Tibial artery (tissue), 4 donors: ENCODE data around the gene ZNF502.

Experiments used
- DNase-seq, 2 donors: peaks; one replicate each; pipeline ENCODE4 v3.0.0-alpha.2; 2019
- H3K27ac ChIP-seq, 2 donors: fragments of 200-600 bp; sonication (generic) in 1 of 2; 1 replicate in 1 of 2; 2 replicates in 1 of 2; pipeline ENCODE4 v1.5.1; 2018 to 2019; ENCODE audit warnings: mild to moderate bottlenecking in 1 of 2
- H3K27me3 ChIP-seq, 2 donors: fragments of 200-600 bp; sonication (generic) in 1 of 2; one replicate each; pipeline versions ENCODE4 v1.5.1 to v1.6.0; 2016 to 2019
- H3K36me3 ChIP-seq, 3 donors: fragments of 200-600 bp; sonication (generic) in 2 of 3; one replicate each; pipeline ENCODE4 v1.5.1; 2016 to 2019; ENCODE audit warnings: mild to moderate bottlenecking in 2 of 3
- H3K4me1 ChIP-seq, 4 donors: fragments of 200-600 bp; sonication (generic) in 2 of 4; 1 replicate in 3 of 4; 2 replicates in 1 of 4; pipeline ENCODE4 v1.5.1; 2016 to 2019
- H3K4me3 ChIP-seq, 2 donors: fragments of 200-600 bp; sonication (generic) in 1 of 2; 1 replicate in 1 of 2; 2 replicates in 1 of 2; pipeline ENCODE4 v1.5.1; 2018 to 2019; ENCODE audit warnings: mild to moderate bottlenecking in 2 of 2
- H3K9me3 ChIP-seq, 3 donors: fragments of 200-600 bp; sonication (generic) in 1 of 3; one replicate each; pipeline ENCODE4 v1.5.1; 2016 to 2019
- intact Hi-C: fragments of 100-400 bp; cut with DNase I; formaldehyde crosslinking; loops from one replicate; pipeline ENCODE4 v1.15.0; 2023; ENCODE audit warnings: low total_unique reads
- TF ChIP-seq, protein P1 (sequence below), 2 experiments: fragments of 200-600 bp in 1 of 2; fragments of 450-650 bp in 1 of 2; IDR thresholded peaks; one replicate each; pipeline ENCODE4 v1.5.1; 2017 to 2019; ENCODE audit warnings: antibody characterized with exemption in 2 of 2, mild to moderate bottlenecking in 1 of 2, moderate library complexity in 1 of 2

Gene ZNF502

DNA sequence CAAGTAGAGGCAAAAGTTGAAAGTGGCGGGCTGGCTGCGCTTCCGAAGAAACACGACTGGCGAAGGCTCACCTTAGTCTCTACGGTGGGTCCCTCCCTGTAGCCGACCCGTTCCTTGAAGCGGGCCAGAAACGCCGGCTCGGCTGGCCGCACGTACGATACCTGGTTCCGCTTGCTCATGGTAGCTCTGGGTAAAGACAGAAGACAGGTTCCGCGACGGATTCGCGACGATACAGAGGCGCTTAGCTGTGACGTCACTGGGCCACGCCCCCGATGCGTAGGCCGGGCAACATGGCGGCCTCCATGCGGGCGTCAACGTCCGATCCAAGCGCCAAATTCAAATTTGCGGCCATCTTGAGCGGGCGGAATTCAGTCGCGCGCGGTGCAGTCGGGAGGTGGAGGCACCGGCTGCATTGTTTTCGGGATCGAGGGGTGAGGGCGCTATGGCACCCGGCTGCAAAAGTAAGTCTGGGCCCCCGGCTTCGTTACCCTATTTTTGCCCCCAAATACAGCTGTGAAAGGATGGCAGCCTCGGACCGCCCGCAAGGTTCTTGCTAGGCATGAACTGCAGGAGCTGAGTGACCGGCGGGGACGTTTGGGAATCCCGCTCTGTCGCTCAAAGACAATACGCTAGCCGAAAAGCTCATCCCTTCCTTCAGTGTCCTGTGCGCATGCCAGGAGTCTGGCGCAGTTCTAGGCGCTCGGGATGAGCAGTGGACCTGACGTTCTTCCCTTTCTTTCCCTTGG, 49.1 kb downstream of the ZNF502 start, which contains the start of the genes KIAA1143 and KIF15:
KIAA1143 (minus strand) TSS at position 196 of the 746 bp plus-strand sequence; CDS start at position 179, 17 bp downstream.
KIF15 (plus strand) TSS at position 371 of the 746 bp plus-strand sequence; CDS start at position 443, 72 bp downstream.
- Histone ChIP-seq H3K27ac (peak within 1 kb of the TSS; percentile 80), H3K27me3 (no peaks in the 10 kb centered on the region), H3K4me1 (peaks cover 0 to 19% (median 12%) of the 10 kb centered on the region in 4 donors), H3K4me3 (peak within 1 kb of the TSS; percentile 83 to 94), H3K9me3 (peaks cover 0 to 4% (median 0%) of the 10 kb centered on the region in 3 donors), H3K36me3 (peaks cover under 1 to 21% (median 15%) of the 10 kb centered on the region in 3 donors)
- intact Hi-C loops: loop anchor here (5.0 kb wide), 2 partner anchors 49 to 216 kb away; partner anchors contain the start of genes EXOSC7, ZDHHC3 and ZNF502
- TF ChIP-seq, protein P1, sequence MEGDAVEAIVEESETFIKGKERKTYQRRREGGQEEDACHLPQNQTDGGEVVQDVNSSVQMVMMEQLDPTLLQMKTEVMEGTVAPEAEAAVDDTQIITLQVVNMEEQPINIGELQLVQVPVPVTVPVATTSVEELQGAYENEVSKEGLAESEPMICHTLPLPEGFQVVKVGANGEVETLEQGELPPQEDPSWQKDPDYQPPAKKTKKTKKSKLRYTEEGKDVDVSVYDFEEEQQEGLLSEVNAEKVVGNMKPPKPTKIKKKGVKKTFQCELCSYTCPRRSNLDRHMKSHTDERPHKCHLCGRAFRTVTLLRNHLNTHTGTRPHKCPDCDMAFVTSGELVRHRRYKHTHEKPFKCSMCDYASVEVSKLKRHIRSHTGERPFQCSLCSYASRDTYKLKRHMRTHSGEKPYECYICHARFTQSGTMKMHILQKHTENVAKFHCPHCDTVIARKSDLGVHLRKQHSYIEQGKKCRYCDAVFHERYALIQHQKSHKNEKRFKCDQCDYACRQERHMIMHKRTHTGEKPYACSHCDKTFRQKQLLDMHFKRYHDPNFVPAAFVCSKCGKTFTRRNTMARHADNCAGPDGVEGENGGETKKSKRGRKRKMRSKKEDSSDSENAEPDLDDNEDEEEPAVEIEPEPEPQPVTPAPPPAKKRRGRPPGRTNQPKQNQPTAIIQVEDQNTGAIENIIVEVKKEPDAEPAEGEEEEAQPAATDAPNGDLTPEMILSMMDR (IDR thresholded peaks at IDR 0.05): no peak
- peak; percentile 92 to 97 for DNase-seq

DNA sequence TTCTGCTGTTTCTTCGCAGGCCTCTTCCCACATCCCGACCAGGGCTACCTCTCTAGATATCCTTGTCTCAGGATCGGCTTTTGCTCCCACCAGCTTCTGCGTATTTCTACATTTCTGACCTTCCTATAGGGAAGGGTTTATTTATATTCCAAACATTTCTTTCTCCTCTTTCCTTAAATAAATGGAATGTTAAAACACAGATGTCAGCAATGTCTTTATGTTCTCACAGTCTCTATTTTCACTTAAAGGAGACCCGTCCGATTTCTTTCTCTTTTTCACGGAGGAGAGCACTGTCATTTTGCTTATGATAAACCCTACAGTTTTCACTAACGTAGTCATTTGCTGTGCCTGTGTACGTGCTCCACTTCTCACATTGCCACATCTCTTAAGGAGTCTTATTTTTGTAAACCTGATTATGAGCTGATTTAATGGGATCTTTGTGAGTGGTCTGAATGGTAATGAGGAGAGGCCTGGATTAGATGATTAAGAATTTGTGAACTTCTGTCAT, 49.8 kb downstream of the ZNF502 start:
- Histone ChIP-seq H3K27me3 (no peaks in the 10 kb centered on the region), H3K4me1 (peaks cover 0 to 19% (median 12%) of the 10 kb centered on the region in 4 donors), H3K4me3 (peak overlapping the region; percentile 83 to 94), H3K27ac (no peak overlapping the region), H3K9me3 (peaks cover 0 to 4% (median 0%) of the 10 kb centered on the region in 3 donors), H3K36me3 (peaks cover 0 to 21% (median 15%) of the 10 kb centered on the region in 3 donors)
- DNase-seq: no peak
- intact Hi-C loops: loop anchor here (5.0 kb wide), 2 partner anchors 50 to 215 kb away; partner anchors contain the start of genes EXOSC7, ZDHHC3 and ZNF502
- TF ChIP-seq, protein P1 (IDR thresholded peaks at IDR 0.05): no peak

DNA sequence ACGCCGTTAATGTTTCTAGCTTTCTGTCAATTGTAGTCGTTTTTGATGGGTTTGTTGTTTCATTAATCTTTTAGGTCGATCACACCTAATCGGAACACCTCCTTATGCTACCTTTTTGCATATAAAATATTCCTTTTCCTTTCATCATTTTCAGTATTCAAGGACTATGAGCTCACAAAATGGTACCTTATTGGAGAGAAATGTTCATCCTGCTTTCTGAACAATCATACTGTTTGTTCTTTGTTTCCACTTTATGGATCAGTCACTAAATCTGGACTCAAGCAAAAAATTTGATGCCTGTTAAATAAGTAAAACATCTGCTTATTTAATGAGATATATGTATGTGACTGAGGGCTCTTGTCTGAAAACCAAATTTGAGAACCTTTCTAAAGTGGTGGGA, 50.2 kb downstream of the ZNF502 start:
- no peaks in the 10 kb centered on the region for H3K27me3 ChIP-seq
- H3K4me1 ChIP-seq: peaks cover 0 to 19% (median 12%) of the 10 kb centered on the region in 4 donors
- no peak overlapping the region for H3K4me3 ChIP-seq
- DNase-seq: no peak
- peaks cover 0 to 17% (median 15%) of the 10 kb centered on the region in 3 donors for H3K36me3 ChIP-seq
- TF ChIP-seq, protein P1 (IDR thresholded peaks at IDR 0.05): no peak
- intact Hi-C loops: loop anchor here (5.0 kb wide), 2 partner anchors 50 to 215 kb away; partner anchors contain the start of genes EXOSC7, ZDHHC3 and ZNF502
- H3K27ac ChIP-seq: no peak overlapping the region
- H3K9me3 ChIP-seq: peaks cover 0 to 4% (median 0%) of the 10 kb centered on the region in 3 donors

DNA sequence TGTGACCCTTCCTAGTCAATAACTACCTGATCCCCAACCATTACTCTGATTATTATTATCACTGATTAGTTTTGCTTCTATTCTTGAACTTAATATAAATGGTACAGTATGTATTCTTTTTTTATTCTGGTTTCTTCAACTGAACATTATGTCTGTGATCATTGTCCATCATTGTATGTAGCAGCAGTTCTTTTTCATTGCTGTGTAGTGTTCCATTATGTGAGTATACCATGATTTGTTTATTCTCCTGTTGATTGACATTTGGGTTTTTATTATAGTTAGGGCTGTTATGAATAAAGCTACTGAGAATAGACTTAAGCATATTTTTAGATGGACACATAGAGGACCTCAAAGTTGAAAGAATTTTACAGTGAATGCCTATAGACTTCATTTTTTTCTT, 51.8 kb downstream of the ZNF502 start:
- Histone ChIP-seq H3K4me1 (peaks cover 0 to 19% (median 12%) of the 10 kb centered on the region in 4 donors), H3K36me3 (peaks cover 0 to 4% (median 3%) of the 10 kb centered on the region in 3 donors), H3K27ac (no peak overlapping the region), H3K27me3 (no peaks in the 10 kb centered on the region), H3K9me3 (no peaks in the 10 kb centered on the region), H3K4me3 (no peak overlapping the region)
- TF ChIP-seq, protein P1 (IDR thresholded peaks at IDR 0.05): no peak
- no peak for DNase-seq
- intact Hi-C loops: loop anchor here (5.0 kb wide), 2 partner anchors 52 to 213 kb away; partner anchors contain the start of genes EXOSC7, ZDHHC3 and ZNF502

DNA sequence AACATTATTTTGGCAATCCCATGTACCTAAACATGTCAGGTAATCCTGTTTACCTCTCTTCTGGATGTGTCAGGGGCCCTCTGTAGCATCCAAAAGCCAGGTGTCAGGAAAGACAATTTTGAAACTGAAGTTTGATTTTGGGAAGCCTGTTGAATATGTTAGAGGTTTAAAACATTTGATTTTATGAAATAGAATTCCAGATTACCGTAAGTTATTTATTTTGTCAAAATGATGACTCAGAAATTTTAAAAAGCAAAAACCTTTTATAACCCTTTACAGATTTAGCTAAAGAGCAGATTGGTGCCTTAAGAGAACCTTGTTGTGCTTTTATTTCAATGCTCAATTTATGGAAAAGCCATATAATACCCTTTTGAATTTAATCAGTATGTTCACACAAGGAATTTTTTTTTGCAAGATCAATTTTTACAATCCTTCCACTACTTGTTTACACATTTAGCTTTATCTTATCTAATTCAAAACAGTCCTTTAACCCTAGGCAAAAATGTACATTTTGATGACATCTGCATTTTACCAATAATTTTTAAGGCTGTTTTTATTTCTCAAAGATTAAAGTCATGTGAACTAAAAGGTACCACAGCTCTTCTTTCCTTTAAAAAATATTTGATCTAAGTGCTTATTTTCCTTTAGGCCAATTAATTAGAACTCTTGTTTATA, 59.1 kb downstream of the ZNF502 start:
- intact Hi-C loops: no loop called here
- Histone ChIP-seq H3K4me3 (no peak overlapping the region), H3K27me3 (no peaks in the 10 kb centered on the region), H3K9me3 (peaks cover 0 to 5% (median 0%) of the 10 kb centered on the region in 3 donors), H3K27ac (no peak overlapping the region), H3K36me3 (no peaks in the 10 kb centered on the region), H3K4me1 (no peaks in the 10 kb centered on the region)
- TF ChIP-seq, protein P1 (IDR thresholded peaks at IDR 0.05): no peak
- DNase-seq: no peak
